Vagina (tissue), 2 donors: ENCODE results near the gene GREB1. TPM values are rescaled to one million over a fixed set of nuclear protein-coding genes. Genes with fewer than 3 reads are reported as not detected.

Experiments used
- DNase-seq, 2 donors: peaks; one replicate each; pipeline ENCODE4 v3.0.0-alpha.2; 2017; ENCODE audit errors: extremely low spot score in 2 of 2
- H3K27ac ChIP-seq: fragments of 200-600 bp; sonication (generic); one replicate; pipeline ENCODE4 v1.5.1; 2019
- H3K27me3 ChIP-seq: fragments of 200-600 bp; sonication (generic); one replicate; pipeline ENCODE4 v1.5.1; 2019
- H3K36me3 ChIP-seq, 2 donors: fragments of 200-600 bp; sonication (generic); one replicate each; pipeline ENCODE4 v1.5.1; 2017 to 2019
- H3K4me1 ChIP-seq: fragments of 200-600 bp; sonication (generic); one replicate; pipeline ENCODE4 v1.5.1; 2019
- H3K4me3 ChIP-seq, 2 donors: fragments of 200-600 bp; sonication (generic); 1 replicate in 1 of 2; 2 replicates in 1 of 2; pipeline ENCODE4 v1.5.1; 2016 to 2019
- H3K9me3 ChIP-seq: fragments of 200-600 bp; sonication (generic); one replicate; pipeline ENCODE4 v1.5.1; 2019
- POLR2A ChIP-seq, 2 donors: fragments of 450-650 bp; IDR thresholded peaks; one replicate each; pipeline ENCODE4 v1.6.1; 2017; ENCODE audit warnings: antibody characterized with exemption in 2 of 2, mild to moderate bottlenecking in 2 of 2, moderate library complexity in 2 of 2
- POLR2AphosphoS5 ChIP-seq, 2 donors: sonication (generic); formaldehyde crosslinking; IDR thresholded peaks; one replicate each; pipeline ENCODE4 v1.9.0; 2017; ENCODE audit warnings: antibody characterized with exemption in 2 of 2, mild to moderate bottlenecking in 2 of 2, low read depth in 1 of 2; ENCODE audit not compliant: insufficient read depth in 1 of 2
- intact Hi-C: fragments of 100-400 bp; cut with DNase I; formaldehyde crosslinking; loops from one replicate; pipeline ENCODE4 v1.15.1; 2023
- total RNA-seq: library from RNA; depleted of rRNA; stranded (reverse); fragments of >200 nt; gene quantifications from one replicate; pipeline ENCODE4 v1.2.3, GENCODE V29; 2016
- TF ChIP-seq, protein P1 (sequence below), 3 experiments: fragments of 450-650 bp in 2 of 3; fragments of 200-600 bp in 1 of 3; sonication (generic) in 1 of 3; IDR thresholded peaks; one replicate each; pipeline ENCODE4 v1.5.1; 2017 to 2019; ENCODE audit warnings: antibody characterized with exemption in 3 of 3, mild to moderate bottlenecking in 2 of 3, moderate library complexity in 2 of 3

Gene GREB1
- total RNA-seq, 1 donor from 2014 or later: 35.4 TPM

DNA sequence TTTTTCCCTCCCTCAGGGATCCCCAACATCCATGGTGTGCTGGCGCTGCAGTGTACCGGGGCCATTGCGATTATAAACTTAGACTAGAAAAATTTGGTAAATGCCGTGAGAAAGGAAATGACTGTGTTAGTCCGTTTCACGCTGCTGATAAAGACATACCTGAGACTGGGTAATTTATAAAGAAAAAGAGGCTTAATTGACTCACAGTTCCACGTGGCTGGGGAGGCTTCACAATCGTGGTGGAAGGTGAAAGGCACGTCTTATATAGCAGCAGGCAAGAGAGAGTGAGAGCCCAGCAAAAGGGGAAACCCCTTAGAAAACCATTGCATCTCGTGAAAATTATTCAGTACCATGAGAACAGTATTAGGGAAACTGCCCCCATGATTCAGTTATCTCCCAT lies 91.8 kb downstream of the GREB1 start:
- Histone ChIP-seq H3K4me1 (no peaks in the 10 kb centered on the region), H3K9me3 (no peaks in the 10 kb centered on the region), H3K4me3 (no peak overlapping the region), H3K36me3 (peaks cover 0 to 41% of the 10 kb centered on the region in 2 donors), H3K27ac (no peak overlapping the region), H3K27me3 (no peaks in the 10 kb centered on the region)
- DNase-seq: no peak
- TF ChIP-seq, protein P1, sequence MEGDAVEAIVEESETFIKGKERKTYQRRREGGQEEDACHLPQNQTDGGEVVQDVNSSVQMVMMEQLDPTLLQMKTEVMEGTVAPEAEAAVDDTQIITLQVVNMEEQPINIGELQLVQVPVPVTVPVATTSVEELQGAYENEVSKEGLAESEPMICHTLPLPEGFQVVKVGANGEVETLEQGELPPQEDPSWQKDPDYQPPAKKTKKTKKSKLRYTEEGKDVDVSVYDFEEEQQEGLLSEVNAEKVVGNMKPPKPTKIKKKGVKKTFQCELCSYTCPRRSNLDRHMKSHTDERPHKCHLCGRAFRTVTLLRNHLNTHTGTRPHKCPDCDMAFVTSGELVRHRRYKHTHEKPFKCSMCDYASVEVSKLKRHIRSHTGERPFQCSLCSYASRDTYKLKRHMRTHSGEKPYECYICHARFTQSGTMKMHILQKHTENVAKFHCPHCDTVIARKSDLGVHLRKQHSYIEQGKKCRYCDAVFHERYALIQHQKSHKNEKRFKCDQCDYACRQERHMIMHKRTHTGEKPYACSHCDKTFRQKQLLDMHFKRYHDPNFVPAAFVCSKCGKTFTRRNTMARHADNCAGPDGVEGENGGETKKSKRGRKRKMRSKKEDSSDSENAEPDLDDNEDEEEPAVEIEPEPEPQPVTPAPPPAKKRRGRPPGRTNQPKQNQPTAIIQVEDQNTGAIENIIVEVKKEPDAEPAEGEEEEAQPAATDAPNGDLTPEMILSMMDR (IDR thresholded peaks at IDR 0.05): no peak
- TF ChIP-seq POLR2AphosphoS5 (IDR thresholded peaks at IDR 0.05; ENCODE audit: insufficient read depth in 1 of 2, low read depth in 1 of 2) (no peak), POLR2A (IDR thresholded peaks at IDR 0.05) (no peak)
- intact Hi-C loops: no loop called here

DNA sequence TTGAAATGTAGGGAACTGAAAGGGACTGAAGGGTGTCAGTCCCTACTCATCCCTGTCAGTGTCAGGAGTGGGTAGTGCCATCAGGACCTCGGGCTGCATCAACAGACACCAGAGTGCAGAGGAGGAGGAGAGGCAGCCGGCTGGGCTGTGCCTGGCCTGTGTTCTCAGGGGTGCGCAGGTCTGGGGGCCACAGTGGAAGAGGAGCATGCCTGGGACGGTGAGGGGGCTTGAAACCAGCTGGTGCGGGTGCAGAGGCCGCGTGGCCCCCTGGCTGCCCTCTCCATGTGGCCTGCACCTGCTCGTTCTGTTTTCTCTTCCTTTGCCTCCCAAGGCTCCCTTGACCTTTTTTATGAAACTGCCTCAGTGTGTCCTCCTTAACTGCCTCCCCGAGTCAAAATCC lies 94.8 kb downstream of the GREB1 start:
- peaks cover 0 to 40% of the 10 kb centered on the region in 2 donors for H3K36me3 ChIP-seq
- TF ChIP-seq POLR2AphosphoS5 (IDR thresholded peaks at IDR 0.05; ENCODE audit: insufficient read depth in 1 of 2, low read depth in 1 of 2) (no peak), POLR2A (IDR thresholded peaks at IDR 0.05) (no peak)

DNA sequence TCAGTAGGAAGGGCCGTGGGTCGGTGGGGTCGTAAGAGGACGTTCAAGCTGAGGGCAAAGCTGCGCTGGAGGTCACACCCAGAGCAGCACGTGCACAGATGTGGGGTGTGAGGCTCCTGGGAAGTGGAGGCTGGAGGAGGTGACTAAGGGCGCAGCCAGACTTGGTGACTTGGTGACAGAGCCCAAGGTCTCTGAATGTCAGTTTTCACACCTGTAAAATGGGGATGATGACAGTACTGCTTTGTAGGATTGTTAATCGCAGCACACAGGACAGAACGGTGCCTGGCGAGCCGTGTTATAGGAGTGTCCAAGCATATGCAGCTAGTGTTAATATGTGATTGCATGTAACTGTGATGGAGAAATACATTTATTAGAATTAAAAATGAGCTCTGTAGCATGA lies 95.4 kb downstream of the GREB1 start:
- DNase-seq: no peak
- Histone ChIP-seq H3K27me3 (no peaks in the 10 kb centered on the region), H3K36me3 (peaks cover 0 to 45% of the 10 kb centered on the region in 2 donors), H3K27ac (no peak overlapping the region), H3K4me3 (no peak overlapping the region), H3K4me1 (no peaks in the 10 kb centered on the region), H3K9me3 (no peaks in the 10 kb centered on the region)
- intact Hi-C loops: no loop called here
- TF ChIP-seq POLR2AphosphoS5 (IDR thresholded peaks at IDR 0.05; ENCODE audit: insufficient read depth in 1 of 2, low read depth in 1 of 2) (no peak), POLR2A (IDR thresholded peaks at IDR 0.05) (no peak)
- TF ChIP-seq, protein P1 (IDR thresholded peaks at IDR 0.05): no peak

More for the DNA sequence above, 94.8 kb downstream of the GREB1 start:
- Histone ChIP-seq H3K27ac (no peak overlapping the region), H3K4me3 (no peak overlapping the region), H3K4me1 (no peaks in the 10 kb centered on the region), H3K9me3 (no peaks in the 10 kb centered on the region), H3K27me3 (no peaks in the 10 kb centered on the region)
- intact Hi-C loops: no loop called here
- no peak for DNase-seq

DNA sequence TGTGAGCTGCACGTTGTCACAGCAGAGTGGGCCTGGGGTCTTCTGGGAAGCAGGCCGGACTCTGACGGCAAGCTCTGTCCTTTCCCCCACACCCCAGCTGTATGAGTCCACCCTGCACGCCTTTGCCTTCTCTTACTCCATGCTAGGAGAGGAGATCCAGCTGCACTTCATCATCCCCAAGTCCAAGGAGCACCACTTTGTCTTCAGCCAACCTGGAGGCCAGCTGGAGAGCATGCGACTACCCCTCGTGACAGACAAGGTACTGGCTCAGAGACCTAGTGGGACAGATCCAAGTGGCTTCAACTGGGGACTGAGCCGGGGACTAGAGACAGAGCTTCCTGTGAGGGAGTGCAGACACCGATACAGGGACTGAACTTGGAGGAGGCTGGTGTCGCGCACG lies 96.0 kb downstream of the GREB1 start:
- TF ChIP-seq, protein P1 (IDR thresholded peaks at IDR 0.05): no peak
- TF ChIP-seq POLR2AphosphoS5 (IDR thresholded peaks at IDR 0.05; ENCODE audit: insufficient read depth in 1 of 2, low read depth in 1 of 2) (no peak), POLR2A (IDR thresholded peaks at IDR 0.05) (no peak)
- H3K4me3 ChIP-seq: no peak overlapping the region
- H3K27me3 ChIP-seq: no peaks in the 10 kb centered on the region
- DNase-seq: no peak
- intact Hi-C loops: no loop called here
- no peaks in the 10 kb centered on the region for H3K4me1 ChIP-seq
- no peak overlapping the region for H3K27ac ChIP-seq
- peaks cover 0 to 51% of the 10 kb centered on the region in 2 donors for H3K36me3 ChIP-seq
- no peaks in the 10 kb centered on the region for H3K9me3 ChIP-seq

DNA sequence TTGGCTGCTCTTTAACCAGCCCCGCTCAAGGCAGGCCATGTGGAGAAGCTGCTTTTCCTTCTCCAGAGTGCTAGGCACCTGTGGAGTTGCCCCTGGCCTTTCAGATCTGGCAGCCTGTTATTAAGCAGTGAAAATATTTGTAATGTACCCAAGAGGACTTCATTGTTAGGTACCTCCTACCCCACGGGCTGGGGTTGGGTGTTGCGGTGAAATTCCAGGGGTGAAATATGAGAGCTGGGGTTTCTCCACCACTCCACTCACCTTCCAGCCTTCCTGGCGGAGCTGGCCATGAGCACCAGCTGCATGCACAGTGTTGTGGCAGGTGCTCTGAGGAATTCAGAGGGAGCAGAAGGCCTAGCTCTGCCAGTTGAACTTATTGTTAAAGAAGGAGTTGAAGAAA lies 97.0 kb downstream of the GREB1 start:
- peaks cover 0 to 51% of the 10 kb centered on the region in 2 donors for H3K36me3 ChIP-seq
- H3K4me3 ChIP-seq: no peak overlapping the region
- no peaks in the 10 kb centered on the region for H3K9me3 ChIP-seq
- no peaks in the 10 kb centered on the region for H3K4me1 ChIP-seq
- H3K27me3 ChIP-seq: no peaks in the 10 kb centered on the region
- H3K27ac ChIP-seq: no peak overlapping the region
- DNase-seq: no peak
- TF ChIP-seq POLR2AphosphoS5 (IDR thresholded peaks at IDR 0.05; ENCODE audit: insufficient read depth in 1 of 2, low read depth in 1 of 2): no peak
- TF ChIP-seq, protein P1 (IDR thresholded peaks at IDR 0.05): no peak
- no peak for TF ChIP-seq POLR2A (IDR thresholded peaks at IDR 0.05)
- intact Hi-C loops: no loop called here
